ENCODE data around the gene TM4SF5. TPM values are rescaled to one million over a fixed set of nuclear protein-coding genes. Genes with fewer than 3 reads are reported as not detected.
"Not testable (repeated sequence)": the region's sequence is repeated elsewhere in the genome, so short reads cannot be mapped to it uniquely, and the experiment has no call there.

The TM4SF5 gene
- total RNA-seq, 1 donor from 2014 or later, result not detected

DNA sequence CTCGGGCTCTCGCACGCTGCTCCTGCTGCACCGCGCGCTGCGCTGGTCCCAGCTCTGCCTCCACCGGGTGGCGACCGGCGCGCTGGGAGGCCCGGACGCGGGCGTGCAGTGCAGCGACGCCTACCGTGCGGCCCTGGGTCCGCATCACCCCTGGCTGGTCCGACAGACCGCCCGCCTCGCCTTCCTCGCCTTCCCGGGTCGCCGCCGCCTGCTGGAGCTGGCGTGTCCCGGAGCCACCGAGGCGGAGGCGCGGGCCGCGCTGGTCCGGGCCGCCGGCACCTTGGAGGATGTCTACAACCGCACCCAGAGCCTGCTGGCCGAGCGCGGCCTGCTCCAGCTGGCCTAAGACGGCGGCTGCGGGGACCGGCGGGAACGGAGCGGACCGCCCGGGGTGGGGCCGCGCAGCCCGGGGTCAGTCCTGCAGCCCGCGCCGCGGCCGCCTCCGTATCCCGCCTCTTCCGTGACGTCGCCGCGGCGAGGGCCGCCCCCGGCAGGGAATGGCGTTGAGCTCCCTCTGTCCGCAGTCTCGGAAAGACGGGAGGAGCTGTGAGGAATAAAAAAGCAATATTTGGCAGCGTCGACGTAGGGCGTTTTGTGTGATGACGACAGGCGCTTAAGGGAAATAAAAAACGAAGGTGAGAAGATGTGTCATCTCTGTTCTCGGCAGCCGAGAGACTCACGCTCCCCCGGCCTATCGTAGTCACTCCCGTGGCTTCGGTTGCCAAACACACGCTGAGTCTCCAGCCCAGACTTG lies 18.4 kb downstream of the TM4SF5 start:
- peak; percentile 90 for DNase-seq (ENCODE audit: low spot score)

DNA sequence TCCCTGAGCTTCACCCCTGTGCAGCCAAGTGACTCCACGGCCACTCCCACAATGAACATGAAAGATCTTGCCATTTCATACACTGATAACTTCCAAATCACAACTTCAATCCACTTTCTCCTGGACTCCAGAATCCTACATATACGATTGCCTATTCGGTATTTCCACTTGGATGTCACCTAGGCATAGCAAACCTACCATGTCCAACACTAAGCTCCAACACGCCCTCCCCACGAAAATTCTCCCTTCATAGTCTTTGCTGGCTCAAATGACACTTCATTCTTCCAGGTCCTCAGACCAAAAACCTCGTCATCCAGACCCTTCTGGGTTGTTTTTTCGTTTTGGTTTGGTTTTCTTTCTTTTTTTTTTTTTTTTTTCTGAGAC lies 19.0 kb downstream of the TM4SF5 start:
- no peak for DNase-seq (ENCODE audit: low spot score)

DNA sequence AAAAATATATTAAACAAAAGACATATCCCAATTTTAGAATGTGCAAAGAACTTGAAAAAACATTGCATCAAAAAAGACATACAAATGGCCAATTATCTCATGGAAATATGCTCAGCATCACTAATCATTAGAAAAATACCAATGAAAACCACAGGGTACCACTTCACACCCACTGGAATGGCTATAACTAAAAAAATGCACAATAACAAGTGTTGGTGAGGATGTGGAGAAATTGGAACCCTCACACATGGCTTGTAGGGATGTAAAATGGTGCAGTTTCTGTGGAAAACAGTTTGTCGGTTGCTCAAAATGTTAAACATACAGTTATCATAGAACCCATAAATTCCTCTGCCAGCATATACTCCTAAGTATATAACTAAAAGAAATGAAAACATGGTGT lies 23.5 kb downstream of the TM4SF5 start:
- DNase-seq (ENCODE audit: low spot score), result no peak

DNA sequence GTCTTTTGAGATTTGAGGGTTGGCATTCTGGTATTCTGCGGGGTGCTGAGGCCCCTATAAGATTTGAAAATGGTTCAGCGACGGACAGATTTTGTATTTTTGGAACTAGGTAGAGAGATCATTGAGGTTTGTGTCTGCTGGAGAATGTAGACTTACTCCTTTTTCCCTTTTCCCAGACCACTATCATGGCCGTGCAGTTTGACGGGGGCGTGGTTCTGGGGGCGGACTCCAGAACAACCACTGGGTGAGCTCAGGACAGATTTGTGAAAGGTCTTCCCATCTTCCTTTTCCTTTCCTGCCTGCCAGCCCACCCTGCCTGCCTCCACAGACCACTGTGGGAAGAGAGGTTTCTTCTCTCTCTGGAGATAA lies 24.9 kb downstream of the TM4SF5 start:
- peak; percentile 30 for DNase-seq (ENCODE audit: low spot score)

DNA sequence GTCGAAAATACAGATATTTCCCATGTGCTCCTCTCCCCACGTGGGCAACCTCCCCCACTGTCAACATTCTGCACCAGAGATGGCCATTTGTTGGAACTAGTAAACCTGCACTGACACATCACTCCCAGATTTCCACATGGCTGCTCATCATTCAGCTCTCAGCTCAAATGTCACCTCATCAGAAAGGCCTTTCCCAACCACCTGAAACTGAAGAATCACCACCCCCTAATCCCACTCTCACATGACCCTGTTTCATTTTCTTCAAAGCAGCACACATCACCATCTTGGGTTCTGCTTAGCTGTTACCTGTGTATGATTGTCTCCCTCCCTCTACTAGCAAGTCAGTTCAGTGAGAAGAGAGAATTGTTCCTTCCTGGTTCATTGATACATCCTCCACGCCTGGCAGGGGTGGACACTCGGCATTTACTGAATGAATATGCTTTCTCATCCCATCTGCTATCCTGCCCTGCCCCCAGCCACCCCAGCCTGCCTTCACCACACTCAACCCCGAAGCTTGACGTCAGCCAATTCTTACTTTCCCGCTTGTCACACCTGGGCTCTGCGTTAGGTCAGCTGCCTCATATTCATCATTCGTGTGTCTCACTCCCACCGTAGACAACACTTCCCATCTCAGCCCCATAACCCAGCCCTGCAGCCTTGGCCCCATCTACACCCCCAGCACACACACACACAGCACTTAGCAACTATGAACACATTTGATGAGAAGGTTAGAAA lies 28.9 kb downstream of the TM4SF5 start:
- DNase-seq (ENCODE audit: low spot score), result no peak

DNA sequence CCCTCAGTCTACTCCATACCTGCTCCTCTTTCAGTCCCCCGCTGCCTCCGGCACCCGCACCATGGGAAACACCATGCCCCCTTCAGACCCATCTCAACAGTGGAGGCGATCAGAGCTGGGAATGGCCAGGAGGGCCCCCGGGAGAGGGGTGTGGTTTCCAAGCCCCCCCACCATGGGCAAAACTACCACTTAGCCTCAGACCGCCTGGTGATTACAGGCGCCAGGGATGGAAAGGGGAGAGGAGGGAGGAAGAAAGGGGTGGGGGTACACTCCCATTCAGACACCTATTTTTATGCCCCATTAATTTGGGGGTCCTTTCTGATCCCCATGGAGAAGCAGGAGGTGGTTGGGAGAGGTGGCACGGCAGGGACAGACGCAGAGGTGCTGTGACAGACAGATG lies 30.5 kb downstream of the TM4SF5 start, which contains the start of gene C17orf114:
Gene C17orf114, minus strand, starts transcription at position 101 of the 400 bp plus-strand sequence.
- no peak for DNase-seq (ENCODE audit: low spot score)

DNA sequence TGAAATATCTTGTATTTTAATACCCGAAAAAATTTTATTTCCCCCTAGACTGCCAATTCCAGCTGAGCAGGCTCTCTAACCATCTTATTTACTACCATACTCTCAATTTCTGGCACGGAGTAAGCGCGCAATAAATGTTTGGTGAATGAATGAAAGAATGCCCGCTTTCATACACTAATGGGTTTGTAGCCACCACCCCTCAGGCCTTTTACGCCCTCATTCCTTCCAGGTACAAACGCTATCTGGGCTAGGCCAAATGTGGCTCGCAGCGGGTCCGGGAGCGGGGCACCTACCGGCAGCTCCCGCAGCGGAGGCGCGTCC lies 34.7 kb downstream of the TM4SF5 start:
- peak; percentile 32 for DNase-seq (ENCODE audit: low spot score)

DNA sequence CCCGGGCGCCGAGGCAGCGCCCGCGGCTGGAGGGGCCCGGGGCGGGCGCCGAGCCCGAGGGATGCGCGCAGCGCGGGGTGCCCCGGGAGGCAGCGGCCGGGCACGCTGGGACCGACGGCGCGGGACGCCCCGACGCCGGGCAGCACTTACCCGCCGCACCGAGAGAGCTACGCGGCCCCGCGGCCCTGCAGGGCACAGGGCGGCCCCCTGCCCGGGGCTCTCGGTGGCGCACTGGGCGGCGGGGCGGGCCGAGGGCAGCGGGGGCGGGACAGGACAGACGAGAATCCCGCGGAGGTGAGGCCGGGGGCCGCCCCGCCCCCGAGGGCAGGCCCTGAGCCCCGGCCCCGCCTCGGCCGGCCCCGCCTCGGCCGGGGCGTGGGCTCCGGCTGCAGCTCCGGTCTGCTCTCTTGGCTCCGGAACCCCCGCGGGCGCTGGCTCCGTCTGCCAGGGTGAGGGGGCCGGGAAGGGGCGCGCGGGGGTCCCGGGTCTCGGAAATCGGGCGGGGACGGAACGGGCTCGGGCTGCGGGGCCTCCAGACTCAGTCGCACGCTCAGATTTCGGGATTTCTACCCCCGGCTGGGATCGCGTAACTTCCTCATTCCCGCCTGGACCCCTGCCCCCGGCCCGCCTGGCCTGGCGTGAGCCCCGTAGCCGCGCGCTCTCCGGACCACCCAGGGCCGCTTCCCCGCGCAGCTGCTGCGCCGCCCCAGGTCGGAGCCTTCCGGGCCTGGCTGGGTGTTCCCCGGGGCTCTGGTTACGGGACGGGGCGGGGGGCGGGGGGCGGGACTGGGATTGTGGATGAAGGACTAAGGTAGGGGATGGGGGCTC lies 35.3 kb downstream of the TM4SF5 start, which contains the start of gene PLD2:
Gene PLD2, plus strand, starts transcription at position 376 of the 828 bp plus-strand sequence. CDS start 621 bp downstream, outside the sequence.
- DNase-seq (ENCODE audit: low spot score), result peak; percentile 92

DNA sequence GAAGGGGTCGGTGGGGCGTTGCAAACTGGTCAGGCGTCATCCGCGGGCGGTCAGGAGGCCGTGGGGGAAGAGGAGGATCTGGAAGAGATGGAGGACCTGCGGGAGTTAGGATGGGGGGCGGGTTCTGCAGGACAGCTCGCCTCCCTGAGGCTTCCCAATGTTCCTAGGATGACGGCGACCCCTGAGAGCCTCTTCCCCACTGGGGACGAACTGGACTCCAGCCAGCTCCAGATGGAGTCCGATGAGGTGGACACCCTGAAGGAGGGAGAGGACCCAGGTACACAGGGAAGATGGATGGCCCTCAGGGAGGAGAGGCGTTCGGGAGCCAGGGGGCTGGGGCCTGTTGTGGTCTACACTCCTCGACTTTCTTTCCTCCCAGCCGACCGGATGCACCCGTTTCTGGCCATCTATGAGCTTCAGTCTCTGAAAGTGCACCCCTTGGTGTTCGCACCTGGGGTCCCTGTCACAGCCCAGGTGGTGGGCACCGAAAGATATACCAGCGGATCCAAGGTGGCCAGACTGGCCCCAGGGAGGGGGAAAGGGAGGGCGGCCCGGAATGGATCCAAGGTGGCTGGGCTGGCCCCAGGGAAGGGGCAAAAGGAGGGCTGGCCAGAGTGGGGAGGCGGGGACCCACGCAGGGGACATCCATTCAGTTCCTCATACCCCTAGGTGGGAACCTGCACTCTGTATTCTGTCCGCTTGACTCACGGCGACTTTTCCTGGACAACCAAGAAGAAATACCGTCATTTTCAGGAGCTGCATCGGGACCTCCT lies 36.1 kb downstream of the TM4SF5 start:
- no peak for DNase-seq (ENCODE audit: low spot score)

DNA sequence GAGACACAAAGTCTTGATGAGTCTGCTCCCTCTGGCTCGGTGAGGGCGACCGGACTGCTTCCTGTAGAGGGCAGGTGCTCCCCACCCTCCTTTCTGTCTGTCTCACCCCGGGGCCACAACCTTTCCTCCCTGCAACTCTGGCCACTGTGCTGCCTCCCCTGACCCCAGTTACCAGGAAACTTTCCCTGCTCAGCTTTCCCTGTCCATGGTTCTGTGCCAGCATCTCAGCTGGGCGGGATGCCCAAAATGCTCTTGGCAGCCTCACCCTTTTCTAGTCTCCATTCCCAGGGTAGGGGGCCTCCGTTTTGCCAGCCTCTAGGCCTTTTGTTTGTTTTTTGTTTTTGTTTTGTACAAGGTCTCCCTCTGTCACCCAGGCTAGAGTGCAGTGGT lies 36.7 kb downstream of the TM4SF5 start:
- no peak for DNase-seq (ENCODE audit: low spot score)

DNA sequence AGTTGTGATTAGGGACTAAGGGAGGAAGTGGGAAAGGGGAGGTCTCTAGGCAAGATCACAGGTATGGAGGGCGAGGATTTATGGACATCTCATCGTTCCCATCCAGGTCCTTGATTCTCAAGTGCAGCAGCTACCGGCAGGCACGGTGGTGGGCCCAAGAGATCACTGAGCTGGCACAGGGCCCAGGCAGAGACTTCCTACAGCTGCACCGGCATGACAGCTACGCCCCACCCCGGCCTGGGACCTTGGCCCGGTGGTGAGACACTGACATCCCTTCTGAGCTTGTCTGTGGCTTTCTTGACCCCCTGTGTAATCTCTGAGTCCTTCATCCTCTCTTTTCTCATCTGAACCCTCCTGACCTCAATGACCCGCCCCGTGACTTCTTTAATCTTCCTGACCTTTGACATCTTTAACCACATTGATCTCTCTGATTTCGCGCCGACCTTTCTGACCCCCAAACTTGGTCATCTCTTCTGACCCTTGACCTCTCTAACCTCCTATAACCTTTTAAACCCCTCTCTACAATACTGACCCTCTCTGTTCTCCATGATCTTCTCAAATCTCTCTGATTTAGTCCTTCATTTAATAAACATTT lies 39.1 kb downstream of the TM4SF5 start:
- no peak for DNase-seq (ENCODE audit: low spot score)

DNA sequence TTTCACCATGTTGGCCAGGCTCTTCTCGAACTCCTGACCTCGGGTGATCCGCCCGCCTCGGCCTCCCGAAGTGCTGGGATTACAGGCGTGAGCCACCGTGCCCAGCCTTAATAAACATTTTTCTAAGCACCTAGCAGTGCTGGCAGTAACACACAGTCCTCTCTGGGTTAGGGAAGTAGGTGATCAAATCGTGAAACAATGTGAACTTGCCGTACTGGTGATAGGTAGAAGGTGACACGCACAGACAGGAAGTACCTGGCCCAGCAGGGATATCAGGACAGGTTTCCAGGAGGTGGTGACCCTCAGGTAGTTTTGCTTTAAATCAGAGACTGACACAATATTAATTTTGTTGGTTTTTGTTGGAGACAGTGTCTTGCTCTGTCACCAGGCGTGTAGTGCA lies 39.8 kb downstream of the TM4SF5 start:
- DNase-seq (ENCODE audit: low spot score), result no peak

DNA sequence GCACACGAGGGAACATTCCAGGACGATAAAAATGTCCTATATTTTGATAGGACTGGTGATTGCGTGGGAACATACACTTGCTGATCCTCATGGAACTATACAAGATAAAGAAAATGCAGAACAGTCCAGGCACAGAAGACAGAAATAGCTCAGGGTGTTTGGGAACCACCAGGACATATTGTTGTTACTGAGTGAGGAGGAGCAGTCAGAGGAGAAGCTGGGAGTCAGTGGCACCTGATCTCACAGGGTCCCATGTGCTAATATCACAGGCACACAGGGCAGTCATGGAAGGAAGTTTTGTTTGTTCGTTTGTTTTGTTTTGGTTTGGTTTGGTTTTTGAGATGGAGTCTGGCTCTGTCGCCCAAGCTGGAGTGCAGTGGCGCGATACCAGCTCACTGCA lies 41.0 kb downstream of the TM4SF5 start:
- no peak for DNase-seq (ENCODE audit: low spot score)

DNA sequence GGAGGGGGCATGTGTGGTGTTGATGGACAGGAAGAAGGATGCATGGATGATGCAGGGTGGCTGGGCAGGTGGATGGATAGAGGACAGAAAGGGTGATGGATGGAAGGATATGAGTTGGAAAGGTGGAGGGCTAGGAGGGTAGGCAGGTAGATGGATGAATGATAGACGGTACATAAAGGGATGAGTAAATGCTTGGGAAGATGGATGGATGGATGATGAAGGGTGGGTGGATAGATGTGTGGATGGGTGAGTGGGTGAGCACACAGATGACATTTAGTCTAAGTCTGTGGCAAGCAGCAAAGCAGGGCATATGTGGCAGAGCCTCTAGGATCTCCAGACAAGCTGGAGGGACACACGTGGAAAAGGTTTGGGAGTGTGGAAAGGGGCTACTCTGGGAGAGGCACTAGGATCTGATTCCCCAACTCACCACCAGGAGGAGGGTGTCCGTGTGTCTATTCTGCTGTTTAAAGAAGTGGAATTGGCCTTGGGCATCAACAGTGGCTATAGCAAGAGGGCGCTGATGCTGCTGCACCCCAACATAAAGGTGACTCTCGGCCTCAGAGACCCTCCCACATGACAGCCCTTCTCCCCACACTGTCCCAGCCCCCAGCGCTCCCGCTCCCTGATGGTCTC lies 43.5 kb downstream of the TM4SF5 start:
- no peak for DNase-seq (ENCODE audit: low spot score)

DNA sequence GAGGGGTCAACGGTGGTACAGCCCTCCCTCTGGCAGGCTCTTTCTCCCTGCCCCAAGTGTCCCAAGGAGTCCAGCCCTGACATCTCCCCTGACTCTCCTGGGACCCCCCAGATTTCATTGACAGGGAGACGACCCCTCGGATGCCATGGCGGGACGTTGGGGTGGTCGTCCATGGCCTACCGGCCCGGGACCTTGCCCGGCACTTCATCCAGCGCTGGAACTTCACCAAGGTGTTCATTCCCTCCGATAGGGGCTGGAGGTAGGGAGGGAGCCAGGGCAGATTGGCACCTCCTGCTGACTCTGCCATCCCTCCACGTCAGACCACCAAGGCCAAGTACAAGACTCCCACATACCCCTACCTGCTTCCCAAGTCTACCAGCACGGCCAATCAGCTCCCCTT lies 45.1 kb downstream of the TM4SF5 start:
- no peak for DNase-seq (ENCODE audit: low spot score)

DNA sequence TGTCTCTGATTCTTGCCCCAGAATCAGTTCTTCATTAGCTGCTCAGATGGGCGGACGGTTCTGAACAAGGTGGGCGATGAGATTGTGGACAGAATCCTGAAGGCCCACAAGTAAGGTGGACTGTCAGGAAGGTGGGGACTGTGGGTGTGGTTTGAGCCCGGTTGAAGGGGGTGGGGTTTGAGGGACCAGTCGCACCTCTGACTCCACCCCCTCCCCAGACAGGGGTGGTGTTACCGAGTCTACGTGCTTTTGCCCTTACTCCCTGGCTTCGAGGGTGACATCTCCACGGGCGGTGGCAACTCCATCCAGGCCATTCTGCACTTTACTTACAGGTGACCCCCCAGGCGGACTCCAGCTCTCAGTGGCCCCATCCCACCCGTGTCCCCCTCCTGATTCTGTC lies 46.6 kb downstream of the TM4SF5 start:
- DNase-seq (ENCODE audit: low spot score), result no peak

DNA sequence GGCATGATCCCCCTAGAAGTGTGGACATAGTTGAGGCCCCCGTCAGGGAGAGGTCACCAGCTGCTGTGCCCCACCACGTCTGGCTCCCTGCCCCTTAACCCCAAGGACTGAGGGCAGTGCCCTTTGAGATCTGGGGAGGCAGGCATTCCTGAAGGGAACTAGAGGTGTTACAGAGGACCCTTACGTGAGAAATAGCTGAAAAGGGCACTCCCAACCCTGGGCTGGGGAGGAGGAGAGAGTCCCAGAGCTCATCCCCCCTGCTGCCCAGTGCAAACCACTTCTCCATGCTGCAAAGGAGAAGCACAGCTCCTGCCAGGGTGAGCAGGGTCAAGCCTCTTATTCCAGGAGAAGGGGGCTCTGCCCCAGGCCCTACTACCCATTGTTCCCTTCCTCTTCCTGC lies 51.1 kb downstream of the TM4SF5 start:
- no peak for DNase-seq (ENCODE audit: low spot score)

DNA sequence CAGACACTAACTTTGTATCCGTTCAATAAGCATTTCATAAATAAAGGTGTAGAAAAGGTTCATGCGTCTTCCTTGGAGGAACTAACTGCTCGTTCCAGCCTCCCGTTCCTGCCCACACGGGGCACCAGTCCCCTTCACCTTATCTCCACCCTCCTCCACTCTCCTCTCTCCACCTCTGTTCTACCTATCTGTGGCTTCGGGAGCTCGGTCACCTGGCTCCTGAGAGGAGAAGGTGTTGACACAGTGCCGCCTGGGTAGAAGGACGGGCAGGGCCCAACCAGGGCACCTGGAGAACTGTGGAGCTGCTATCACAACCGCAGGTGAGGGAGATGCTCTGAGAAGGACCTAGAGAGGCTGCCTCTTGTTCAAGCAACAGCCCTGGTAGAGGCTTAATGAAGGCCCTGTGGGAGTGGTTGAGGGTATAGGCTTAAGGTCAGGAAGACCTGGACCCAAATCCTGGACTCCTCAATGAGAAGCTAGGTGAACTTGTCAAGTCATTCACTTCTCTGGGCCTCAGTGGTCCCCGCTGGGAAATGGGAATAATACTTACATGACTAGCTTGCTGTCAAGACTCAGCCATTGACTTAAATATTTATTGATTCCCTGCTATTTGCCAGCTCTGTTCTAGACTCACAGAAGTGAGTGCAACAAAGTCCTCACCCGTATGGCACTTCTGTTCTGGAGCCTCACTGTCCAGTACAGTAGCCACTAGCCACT lies 51.8 kb downstream of the TM4SF5 start:
- DNase-seq (ENCODE audit: low spot score), result no peak

DNA sequence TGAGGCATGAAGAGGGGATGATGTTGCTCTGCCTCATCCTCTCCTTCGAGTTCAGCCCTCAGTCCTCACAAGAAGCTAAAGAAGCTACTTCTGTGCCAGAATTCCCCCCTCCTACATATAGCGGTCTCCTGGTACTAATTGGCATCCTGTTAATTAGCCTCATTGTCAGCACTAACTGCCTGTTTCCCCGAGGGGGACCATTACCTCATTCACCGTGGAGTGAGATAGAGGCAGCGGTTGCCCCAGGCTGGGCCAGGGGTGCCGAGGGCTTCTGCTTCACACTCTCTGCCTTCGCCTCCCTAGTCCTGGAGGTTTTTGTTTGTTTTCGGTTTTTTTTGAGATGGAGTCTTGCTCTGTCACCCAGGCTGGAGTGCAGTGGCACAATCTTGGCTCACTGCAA lies 55.7 kb downstream of the TM4SF5 start:
- no peak for DNase-seq (ENCODE audit: low spot score)

DNA sequence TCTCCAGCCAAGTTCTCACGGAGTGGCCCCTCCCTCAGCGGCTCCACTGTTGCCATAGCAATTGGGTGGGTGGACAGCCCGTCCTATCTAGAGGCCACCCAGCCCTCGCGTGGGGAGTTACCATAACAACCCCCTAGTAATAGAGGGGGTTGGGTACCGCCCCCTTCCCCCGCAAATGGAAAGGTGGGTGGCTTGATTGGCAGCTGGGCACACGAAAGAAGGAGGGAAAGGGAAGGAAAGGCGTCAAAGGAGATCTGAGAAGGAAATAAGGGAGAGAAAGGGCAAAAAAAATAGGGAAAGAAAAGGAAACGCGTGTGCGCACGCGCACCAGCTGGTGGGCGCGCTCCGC lies 61.1 kb downstream of the TM4SF5 start:
- not testable (repeated sequence) for DNase-seq (ENCODE audit: low spot score)
